ENCODE data around the gene TMEM52. TPM values are rescaled to one million over a fixed set of nuclear protein-coding genes. Genes with fewer than 3 reads are reported as not detected.

TMEM52 gene
- total RNA-seq, 1 donor from 2014 or later, result 0.67 TPM

DNA sequence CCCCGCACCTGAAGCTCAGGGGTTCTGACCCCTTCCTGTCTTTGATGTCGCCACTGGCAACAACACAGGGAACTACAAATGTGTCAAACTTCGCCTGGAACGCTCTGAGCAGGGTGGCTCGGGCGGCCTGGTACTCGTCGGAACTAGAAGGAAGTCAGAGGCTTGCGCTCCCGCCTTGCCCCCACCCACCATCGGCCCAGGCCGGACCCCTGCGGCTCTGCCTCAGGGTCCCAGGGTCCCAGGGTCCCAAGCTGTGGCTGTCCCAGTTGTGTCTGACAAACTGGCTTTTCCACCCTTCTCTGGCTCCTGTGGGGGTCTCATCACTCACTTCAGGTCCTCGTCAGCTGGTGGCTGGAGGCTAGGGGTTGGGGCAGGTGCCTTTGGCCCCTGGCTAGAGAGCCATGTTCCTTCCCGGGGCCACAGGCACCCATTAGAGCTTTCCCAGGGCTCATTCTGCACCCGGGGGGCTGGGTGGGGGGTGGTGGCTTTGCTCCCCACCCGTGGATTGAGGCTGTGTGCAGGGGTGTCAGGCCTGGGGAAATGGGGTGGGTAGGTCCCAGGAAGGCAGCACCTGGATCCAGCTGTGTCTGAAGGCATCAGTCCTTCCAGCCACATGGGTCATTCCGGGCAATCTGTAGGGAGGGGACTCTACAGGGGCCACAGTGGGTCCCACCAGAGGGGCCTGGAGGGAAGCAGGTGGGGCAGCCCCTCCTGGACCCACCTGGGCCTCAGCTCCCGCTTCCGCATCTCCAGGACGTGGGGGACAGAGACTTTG, 8.0 kb upstream of the TMEM52 start:
- Mint-ChIP-seq H3K4me1 (ENCODE audit: low read depth) (no peaks in the 10 kb centered on the region), H3K4me3 (ENCODE audit: unreplicated experiment) (no peak overlapping the region)

DNA sequence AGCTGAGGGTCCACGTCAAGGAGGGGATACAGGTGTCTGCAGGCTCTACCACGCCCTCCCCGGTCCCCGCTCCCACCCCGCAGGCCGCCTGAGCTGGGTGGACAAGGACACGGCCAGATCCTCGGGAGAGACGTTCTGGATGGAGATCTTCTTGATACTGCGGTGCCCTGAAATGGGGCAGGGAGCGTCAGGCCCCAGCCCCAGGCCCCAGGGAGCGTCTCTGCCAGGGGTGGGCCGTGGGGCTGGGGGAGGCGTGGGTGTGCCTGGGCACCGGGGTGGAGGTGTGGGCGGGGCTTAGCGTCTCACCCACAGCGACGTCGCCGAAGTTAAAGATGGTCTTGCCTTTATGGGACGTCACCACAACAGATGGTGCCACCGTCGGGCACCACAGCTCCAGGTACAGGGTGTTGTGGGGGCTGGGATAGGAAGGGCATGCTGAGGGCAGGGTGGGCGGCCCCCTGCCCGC, 7.3 kb upstream of the TMEM52 start:
- H3K4me1 Mint-ChIP-seq (ENCODE audit: low read depth), result no peaks in the 10 kb centered on the region
- H3K9me3 Mint-ChIP-seq (ENCODE audit: low read depth), result no peaks in the 10 kb centered on the region
- no peaks in the 10 kb centered on the region for H3K36me3 Mint-ChIP-seq (ENCODE audit: low read depth)
- no peak for DNase-seq (ENCODE audit: low spot score)
- H3K27me3 Mint-ChIP-seq (ENCODE audit: low read depth), result no peaks in the 10 kb centered on the region
- TF ChIP-seq, protein P1, sequence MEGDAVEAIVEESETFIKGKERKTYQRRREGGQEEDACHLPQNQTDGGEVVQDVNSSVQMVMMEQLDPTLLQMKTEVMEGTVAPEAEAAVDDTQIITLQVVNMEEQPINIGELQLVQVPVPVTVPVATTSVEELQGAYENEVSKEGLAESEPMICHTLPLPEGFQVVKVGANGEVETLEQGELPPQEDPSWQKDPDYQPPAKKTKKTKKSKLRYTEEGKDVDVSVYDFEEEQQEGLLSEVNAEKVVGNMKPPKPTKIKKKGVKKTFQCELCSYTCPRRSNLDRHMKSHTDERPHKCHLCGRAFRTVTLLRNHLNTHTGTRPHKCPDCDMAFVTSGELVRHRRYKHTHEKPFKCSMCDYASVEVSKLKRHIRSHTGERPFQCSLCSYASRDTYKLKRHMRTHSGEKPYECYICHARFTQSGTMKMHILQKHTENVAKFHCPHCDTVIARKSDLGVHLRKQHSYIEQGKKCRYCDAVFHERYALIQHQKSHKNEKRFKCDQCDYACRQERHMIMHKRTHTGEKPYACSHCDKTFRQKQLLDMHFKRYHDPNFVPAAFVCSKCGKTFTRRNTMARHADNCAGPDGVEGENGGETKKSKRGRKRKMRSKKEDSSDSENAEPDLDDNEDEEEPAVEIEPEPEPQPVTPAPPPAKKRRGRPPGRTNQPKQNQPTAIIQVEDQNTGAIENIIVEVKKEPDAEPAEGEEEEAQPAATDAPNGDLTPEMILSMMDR (IDR thresholded peaks at IDR 0.05), result no peak
- H3K27ac Mint-ChIP-seq (ENCODE audit: unreplicated experiment), result no peak overlapping the region
- no peak overlapping the region for H3K4me3 Mint-ChIP-seq (ENCODE audit: unreplicated experiment)

More for the DNA sequence above, 8.0 kb upstream of the TMEM52 start:
- H3K9me3 Mint-ChIP-seq (ENCODE audit: low read depth), result no peaks in the 10 kb centered on the region
- TF ChIP-seq, protein P1 (IDR thresholded peaks at IDR 0.05), result no peak
- H3K27me3 Mint-ChIP-seq (ENCODE audit: low read depth), result no peaks in the 10 kb centered on the region
- DNase-seq (ENCODE audit: low spot score), result no peak
- no peak overlapping the region for H3K27ac Mint-ChIP-seq (ENCODE audit: unreplicated experiment)
- no peaks in the 10 kb centered on the region for H3K36me3 Mint-ChIP-seq (ENCODE audit: low read depth)

DNA sequence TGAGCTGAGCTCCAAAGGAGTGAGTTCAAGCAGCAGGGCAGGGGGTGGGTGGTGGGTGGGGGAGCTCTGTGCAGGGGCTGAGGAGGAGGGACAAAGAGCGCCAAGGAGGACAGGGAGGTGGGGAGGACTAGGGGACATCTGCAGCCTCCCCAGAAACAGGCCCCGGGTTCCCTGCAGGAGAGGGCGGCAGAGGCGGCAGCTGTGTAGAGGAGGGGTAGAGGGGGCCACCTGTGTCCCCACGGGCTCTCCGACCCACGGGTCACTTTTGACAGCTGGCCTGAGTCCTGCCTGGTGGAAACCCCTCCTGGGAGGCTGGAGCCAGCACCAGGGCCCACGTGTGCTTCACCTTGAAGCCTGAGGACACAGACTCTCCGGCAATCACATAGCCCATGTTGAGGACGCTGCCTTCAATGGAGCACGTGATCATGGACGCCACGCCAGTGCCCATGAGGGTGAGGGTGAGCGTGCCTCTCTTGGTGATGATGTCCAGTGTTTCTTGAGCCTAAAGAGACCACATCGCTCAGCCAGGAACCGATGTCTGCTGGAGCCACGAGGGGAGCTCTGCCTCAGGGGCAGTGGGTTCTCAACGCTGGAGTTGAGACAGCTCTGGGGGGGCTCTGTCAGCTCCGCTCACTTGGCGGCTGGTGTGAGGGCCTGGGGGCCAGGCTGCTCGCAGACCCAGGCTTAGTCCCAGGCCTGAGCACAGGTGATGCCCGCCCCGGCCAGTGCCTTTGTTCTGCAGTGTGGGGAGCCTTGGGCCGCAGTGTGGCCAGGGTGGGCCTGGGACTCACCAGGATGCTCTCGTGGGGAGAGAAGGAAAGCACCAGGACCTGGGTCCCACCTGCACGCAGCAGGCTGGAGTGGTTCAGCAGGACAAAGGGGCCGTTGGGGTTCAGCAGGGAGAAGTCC, 6.6 kb upstream of the TMEM52 start:
- Mint-ChIP-seq H3K36me3 (ENCODE audit: low read depth) (no peaks in the 10 kb centered on the region), H3K4me3 (ENCODE audit: unreplicated experiment) (no peak overlapping the region), H3K9me3 (ENCODE audit: low read depth) (no peaks in the 10 kb centered on the region)

DNA sequence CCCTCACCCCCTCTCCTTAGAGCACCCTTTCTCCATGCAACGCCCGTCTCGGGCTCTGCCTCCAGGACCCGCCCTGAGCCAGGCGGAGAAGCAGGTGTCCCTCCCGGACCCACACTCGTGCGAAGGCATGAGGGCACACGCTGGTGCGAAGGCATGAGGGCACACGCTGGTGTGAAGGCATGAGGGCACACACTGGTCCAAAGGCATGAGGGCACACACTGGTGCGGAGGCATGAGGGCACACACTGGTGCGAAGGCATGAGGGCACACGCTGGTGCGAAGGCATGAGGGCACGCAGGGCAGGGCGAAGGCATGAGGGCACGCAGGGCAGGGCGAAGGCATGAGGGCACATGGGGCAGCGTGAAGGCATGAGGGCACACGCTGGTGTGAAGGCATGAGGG, 5.8 kb upstream of the TMEM52 start:
- Mint-ChIP-seq H3K4me3 (ENCODE audit: unreplicated experiment) (no peak overlapping the region), H3K36me3 (ENCODE audit: low read depth) (no peaks in the 10 kb centered on the region), H3K4me1 (ENCODE audit: low read depth) (no peaks in the 10 kb centered on the region), H3K27me3 (ENCODE audit: low read depth) (no peaks in the 10 kb centered on the region), H3K27ac (ENCODE audit: unreplicated experiment) (no peak overlapping the region), H3K9me3 (ENCODE audit: low read depth) (no peaks in the 10 kb centered on the region)
- TF ChIP-seq, protein P1 (IDR thresholded peaks at IDR 0.05), result no peak
- peak; percentile 92 for DNase-seq (ENCODE audit: low spot score)

More for the DNA sequence above, 6.6 kb upstream of the TMEM52 start:
- DNase-seq (ENCODE audit: low spot score), result no peak
- Mint-ChIP-seq H3K27me3 (ENCODE audit: low read depth) (no peaks in the 10 kb centered on the region), H3K4me1 (ENCODE audit: low read depth) (no peaks in the 10 kb centered on the region), H3K27ac (ENCODE audit: unreplicated experiment) (no peak overlapping the region)
- TF ChIP-seq, protein P1 (IDR thresholded peaks at IDR 0.05), result no peak

DNA sequence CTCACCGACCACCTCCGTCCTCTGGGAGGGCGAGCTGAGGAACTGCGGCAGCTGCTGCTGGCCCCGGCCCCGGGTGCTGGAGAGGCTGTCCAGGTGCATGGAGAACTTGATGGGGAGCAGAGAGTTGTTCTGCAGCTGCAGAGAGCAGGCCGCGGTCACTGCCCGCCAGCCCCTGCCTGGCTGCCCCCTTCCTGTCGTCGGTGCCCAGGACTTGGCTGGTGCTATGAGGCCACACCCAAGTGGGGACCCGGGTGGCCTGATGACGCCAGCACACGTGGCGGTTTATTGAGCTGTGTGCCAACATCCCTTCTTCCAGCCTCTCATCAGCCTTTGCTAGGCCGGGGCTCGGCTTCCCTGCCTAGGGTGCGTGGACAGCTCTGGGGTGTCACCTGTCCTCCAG, 5.3 kb upstream of the TMEM52 start:
- no peaks in the 10 kb centered on the region for H3K9me3 Mint-ChIP-seq (ENCODE audit: low read depth)
- H3K4me1 Mint-ChIP-seq (ENCODE audit: low read depth), result peaks cover 2% of the 10 kb centered on the region
- H3K4me3 Mint-ChIP-seq (ENCODE audit: unreplicated experiment), result no peak overlapping the region
- DNase-seq (ENCODE audit: low spot score), result no peak
- no peaks in the 10 kb centered on the region for H3K27me3 Mint-ChIP-seq (ENCODE audit: low read depth)
- no peak overlapping the region for H3K27ac Mint-ChIP-seq (ENCODE audit: unreplicated experiment)
- no peaks in the 10 kb centered on the region for H3K36me3 Mint-ChIP-seq (ENCODE audit: low read depth)
- TF ChIP-seq, protein P1 (IDR thresholded peaks at IDR 0.05), result no peak
